ENCODE data around the gene KAZN.

KAZN gene

GRCh38 chr1:14615549-14616218 lies 17.2 kb downstream of the KAZN start:
- no peak for DNase-seq

- no peak for DNase-seq
Observed at GRCh38 chr1:14616632-14617396, 18.3 kb downstream of the KAZN start.

GRCh38 chr1:14617791-14618190 lies 19.3 kb downstream of the KAZN start:
- no peak for DNase-seq

- DNase-seq: no peak
Observed at GRCh38 chr1:14620941-14621340, 22.5 kb downstream of the KAZN start.

GRCh38 chr1:14623090-14623489 lies 24.6 kb downstream of the KAZN start:
- no peak for DNase-seq

- DNase-seq: no peak
Observed at GRCh38 chr1:14624941-14625340, 26.5 kb downstream of the KAZN start.

- DNase-seq: no peak
Observed at GRCh38 chr1:14625572-14625971, 27.1 kb downstream of the KAZN start.

- no peak for DNase-seq
Observed at GRCh38 chr1:14625996-14626395, 27.5 kb downstream of the KAZN start.

- DNase-seq: no peak
Observed at GRCh38 chr1:14626869-14627607, 28.6 kb downstream of the KAZN start.

- no peak for DNase-seq
Observed at GRCh38 chr1:14627608-14628489, 29.4 kb downstream of the KAZN start.

- no peak for DNase-seq
Observed at GRCh38 chr1:14629363-14630014, 31.0 kb downstream of the KAZN start.

GRCh38 chr1:14630986-14631385 lies 32.5 kb downstream of the KAZN start:
- DNase-seq: no peak

- DNase-seq: no peak
Observed at GRCh38 chr1:14631421-14631820, 32.9 kb downstream of the KAZN start.

- DNase-seq: no peak
Observed at GRCh38 chr1:14634486-14634885, 36.0 kb downstream of the KAZN start.

GRCh38 chr1:14635421-14635820 lies 36.9 kb downstream of the KAZN start:
- no peak for DNase-seq

GRCh38 chr1:14636897-14637632 lies 38.6 kb downstream of the KAZN start:
- DNase-seq: no peak

- DNase-seq: no peak
Observed at GRCh38 chr1:14639291-14640050, 41.0 kb downstream of the KAZN start.

GRCh38 chr1:14642712-14643111 lies 44.2 kb downstream of the KAZN start:
- no peak for DNase-seq

- no peak for DNase-seq
Observed at GRCh38 chr1:14646973-14647372, 48.5 kb downstream of the KAZN start.

GRCh38 chr1:14647777-14648176 lies 49.3 kb downstream of the KAZN start:
- DNase-seq: no peak

- DNase-seq: no peak
Observed at GRCh38 chr1:14648391-14648790, 49.9 kb downstream of the KAZN start.
